OCI-M2 (cell line): ENCODE results near the gene RAC2.

Experiments
- DNase-seq: peaks from one replicate; lab custom pipeline; 2025; ENCODE audit not compliant: unreplicated experiment; lab: John Stamatoyannopoulos, UW

RAC2 gene

DNA sequence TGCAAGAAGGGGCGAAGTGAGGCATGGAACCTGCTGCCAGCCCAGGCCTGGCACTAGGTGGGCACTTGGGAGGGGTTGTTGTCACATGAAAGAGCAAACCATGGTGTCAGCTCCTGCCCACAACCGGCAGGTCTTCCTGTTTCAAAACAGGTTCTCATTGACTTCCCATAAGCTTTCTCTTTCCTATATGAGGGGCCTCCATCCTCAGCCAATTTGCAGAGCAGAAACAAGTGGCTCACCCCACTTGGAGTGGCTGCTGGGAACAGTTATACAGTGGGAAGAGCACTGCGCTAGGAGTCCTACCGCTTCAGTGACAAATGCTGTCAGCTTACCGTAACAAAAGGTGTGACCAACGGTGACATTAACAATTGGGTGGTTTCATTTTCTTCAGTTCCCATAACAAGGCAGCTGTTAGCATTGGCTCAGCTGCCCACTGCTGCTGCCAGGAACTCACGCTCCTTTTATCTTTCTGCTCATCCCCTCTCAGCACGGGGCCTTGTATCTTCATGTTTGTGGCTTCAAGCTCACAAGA, 21.6 kb downstream of the RAC2 start:
- no peak for DNase-seq

DNA sequence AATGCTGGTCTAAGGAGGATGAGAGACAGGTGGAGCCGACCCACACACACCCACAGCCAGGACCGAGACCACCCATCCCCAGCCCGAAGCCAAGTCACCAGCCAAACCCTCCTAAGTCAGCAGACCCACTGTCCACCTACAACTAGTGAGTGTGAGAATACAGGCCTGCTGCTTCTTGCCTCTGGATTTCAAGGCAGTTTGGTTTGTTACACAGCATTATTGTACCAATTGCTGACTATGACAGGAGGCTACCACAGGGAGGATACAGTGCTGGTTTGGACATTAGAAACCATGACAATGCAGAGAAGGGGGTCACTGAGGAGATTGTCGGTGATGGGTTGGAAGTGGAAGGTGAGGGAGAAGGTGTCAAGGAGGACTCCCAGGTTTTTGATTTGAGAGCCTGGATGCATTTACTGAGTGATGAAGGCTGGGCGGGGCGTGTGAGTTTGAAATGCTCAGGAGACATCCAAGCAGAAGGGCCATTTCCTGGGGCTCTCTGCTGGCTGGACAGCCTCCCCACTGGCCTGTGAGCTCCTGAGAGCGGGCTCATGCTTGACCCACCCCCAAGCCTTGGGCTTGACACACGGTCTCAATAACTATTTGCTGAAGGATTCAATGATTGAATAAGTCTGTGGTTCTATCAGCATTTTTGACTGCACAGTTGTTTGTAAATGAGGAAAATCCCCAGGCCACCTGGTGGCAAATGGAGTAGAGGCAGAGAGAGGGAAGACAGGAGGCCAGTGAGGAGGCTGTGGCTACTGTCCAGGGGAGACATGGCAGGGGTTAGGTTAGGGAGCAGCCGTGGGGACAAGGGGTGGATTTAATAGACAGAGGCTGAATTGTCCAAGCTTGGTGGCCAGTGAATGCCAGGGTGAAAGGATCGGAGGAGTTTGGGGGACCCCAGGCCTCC, 22.4 kb downstream of the RAC2 start:
- DNase-seq: no peak

DNA sequence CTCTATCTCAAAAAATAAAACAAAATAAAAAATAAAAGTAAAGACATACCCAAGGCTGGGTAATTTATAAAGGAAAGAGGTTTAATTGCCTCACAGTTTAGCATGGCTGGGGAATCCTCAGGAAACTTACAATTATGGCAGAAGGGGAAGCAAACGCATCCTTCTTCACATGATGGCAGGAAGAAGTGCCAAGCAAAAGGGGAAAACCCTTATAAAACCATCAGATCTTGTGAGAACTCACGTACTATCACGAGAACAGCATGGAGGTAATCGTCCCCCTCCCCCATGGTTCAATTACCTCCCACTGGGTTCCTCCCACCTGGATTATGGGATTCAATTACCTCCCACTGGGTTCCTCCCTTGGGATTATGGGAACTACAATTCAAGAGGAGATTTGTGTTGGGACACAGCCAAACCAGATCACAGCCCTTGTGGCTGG, 23.5 kb downstream of the RAC2 start:
- no peak for DNase-seq

DNA sequence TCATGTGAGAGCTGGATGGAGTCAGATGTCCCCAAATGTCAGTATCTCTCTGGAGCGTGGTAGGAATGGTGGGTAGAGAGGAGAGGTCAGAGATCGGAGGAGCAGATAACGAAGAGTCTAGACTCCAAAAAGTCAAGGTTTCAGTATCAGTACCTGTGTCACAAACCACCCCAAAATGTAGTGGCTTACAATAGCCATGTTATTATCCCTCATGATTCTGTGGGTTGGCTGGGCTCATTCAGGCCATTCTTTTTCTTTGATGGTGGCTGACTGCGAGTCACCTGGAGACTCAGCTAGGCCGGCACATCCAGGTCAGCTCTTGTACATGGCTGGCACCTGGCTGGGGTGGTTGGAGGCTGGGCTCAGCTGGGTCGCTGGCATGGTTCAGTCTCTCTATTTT, 24.5 kb downstream of the RAC2 start:
- DNase-seq: no peak

DNA sequence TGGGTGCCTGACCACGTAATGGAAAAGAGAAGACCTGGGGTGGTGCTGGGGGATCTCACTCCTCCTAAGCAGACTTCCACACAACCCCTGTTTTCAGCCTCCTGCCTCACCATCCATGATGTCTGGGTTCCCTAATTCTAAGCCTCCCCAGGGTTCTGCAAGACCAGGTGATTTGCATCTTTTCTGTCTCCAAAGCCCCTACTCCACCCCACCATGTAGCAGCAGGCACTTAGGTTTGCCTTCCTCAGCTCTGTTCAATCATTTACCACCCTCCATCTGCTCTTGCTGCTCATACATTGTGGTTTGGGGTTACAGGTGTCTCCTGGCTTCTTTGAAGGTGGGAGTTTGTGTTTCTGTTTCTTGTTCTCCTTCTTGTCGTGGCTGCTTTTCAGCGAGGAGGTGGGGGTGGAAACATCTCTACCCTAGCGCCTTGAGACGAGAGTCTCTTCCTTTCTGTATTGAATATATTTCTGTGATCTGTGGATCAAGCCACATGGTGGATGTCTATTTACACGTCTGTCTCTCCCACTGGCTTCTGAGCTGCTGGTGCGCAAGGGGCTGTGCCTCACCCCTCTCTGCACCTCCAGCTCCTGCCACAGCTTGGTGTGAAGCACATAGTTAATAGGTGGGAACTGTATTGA, 25.2 kb downstream of the RAC2 start:
- no peak for DNase-seq

DNA sequence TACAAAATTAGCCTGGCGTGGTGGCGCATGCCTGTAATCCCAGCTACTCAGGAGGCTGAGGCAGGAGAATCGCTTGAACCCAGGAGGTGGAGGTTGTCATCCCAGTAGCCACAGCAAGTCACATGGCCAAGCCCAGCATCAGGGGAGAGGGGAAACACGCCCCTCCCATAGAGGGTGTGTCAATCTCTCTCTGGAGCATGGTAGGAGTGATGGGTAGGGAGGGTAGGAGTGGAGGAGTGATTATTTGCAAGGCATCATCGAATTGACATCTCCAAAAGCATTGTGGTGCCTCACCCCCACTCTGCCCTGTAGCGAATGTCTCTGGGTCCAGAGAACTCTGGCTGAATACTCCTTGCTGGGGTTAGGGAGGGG, 25.7 kb downstream of the RAC2 start:
- DNase-seq: no peak

DNA sequence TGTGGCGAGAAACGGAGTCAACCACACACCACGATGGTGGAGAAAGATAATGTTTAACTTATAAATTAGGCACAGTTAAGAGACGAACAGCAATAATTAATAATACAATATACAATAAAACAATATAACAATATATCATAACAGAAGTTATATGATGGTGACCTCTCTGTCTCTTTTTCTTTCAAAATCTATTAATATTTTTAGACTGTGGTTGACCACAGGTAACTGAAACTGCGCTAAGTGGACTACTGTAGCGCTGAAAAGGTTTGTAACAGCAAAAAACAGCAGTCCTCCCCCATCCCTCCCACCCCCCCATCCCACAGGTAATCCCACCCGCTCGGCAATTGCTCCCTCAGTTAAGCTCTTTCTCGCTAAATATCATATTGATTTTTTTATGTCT, 28.2 kb downstream of the RAC2 start:
- DNase-seq: no peak

DNA sequence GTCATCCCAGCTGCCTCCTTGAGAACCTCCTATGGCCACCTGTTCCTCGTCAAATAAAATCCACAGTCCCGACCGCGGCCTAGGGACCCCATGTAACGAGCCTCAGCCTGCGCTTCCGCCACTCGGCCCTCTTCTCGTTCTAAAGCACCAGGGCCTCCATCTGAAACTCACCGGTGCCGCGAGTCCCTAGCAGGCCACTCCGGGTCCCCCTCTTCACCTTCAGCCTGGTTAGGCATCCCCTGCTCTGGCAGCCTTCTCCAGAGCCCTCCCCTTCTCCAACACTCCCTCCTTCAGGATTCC, 29.4 kb downstream of the RAC2 start:
- no peak for DNase-seq

DNA sequence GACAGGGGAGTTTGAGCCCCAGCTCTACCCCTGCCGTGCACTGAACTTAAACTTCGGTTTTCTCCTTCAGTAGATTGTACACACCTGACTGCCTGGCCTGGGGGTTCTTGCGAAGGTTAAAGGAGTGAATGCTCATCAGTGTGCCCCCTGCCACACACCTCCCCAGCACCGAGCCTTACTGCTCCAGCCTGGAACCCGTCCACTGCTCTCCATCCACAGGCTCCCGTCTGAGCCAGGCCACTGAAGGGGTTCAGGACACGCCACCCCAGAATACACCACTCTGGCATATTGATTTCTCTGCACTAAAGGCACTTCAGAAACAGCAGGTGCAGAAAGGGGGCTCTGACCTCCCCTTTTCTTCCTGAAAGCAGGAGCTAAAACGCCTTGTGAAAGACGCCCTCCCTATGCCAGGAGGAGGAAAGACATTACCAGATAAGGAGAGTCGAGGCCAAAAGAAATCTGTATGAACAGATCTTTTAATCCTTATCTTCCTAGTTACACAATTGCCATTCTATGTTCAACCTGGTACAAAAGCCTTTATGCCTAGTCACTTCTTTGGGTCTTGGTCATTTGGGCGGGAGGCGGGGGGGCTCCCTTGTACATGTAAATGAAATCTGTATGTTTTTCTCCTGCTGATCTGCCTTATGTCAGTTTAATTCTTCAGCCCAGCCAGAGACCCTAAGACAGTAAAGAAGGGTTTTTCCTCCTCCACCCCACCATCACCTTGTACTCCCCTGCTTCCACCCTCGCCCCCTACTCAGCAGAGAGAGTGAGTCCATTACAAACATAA, 29.9 kb downstream of the RAC2 start:
- no peak for DNase-seq

DNA sequence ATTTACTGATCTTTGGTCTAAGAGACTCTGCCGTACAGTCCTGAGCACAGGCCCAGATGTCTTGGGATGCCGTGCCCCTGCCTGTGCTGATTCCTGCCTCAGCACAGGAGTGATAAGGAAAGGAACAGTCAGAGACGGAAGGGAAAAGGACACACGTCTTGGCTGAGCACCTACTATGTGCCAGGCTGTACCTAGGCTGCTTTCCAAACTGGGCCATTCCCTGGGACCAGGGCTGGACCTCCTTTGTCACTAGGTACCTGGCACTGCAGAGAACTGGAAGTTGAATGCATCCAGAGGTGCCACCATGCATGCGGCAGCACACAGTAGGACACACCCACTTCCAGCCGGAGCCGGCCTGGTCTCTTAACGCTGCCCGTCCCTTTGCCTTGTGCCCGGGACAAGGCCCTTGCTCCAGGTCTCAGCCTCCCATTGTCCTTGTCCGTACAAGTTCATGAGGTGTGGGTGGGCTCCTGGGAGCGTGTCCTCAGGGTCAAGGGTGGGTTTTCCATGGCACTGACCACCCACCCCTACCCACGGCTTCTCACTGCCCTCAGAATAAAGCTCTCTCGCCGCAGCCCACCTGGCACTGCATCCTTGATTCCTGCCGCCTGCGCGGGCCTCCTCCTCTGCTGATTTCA, 30.7 kb downstream of the RAC2 start:
- no peak for DNase-seq

DNA sequence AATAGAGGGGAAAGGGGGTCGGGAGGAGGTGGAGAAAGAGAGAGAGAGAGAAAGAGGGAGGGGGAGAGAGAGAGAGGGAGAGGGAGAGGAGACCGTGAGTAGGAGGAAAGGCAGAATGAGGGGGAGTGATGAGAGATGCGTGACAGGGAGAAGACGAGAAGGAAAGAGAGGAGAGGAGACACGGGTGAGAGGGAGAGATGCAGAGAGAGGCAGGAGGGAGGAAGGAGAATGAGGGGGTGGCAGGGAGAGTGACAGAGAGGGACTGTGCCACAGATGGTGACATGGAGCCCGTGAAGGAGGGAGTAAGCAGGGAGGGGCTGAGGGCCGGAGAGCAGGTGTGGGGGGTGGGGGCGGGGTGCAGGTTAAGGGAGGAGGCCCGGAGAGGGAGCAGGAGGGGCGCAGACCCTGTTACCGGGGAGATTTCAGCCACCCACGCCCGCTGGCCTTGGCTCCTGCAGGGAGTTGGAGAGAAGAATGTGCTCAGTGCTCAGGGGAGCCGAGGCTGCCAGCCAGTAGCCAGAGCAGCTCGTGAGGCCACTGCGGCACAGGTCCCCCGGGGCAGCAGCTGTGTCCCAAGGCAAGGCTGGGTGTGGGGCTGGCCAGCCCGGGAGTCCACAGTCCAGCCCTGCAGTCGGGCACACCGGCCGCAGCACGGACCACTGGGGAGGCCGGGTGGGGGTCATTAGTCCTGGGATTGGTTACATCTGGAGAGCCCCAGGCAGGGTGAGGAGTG, 31.7 kb downstream of the RAC2 start, which contains the start of gene SSTR3:
Gene SSTR3, minus strand, starts transcription at position 304 of the 733 bp plus-strand sequence. CDS start 4,674 bp downstream, outside the sequence.
- no peak for DNase-seq

DNA sequence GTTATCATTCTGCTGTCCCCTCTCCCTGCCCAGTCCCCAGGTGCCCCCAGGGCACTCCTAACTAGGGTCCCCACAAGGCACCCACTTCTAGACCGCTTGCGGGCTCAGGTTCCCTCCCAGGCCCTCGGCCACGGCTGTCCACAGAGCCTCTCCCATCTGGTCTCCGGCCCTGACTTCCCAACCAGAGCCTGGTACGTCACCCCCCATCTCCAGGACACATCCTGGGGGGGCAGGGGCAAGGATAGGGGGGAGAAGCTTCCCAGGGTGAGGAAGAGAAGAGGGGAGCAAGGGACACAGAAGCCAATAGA, 32.2 kb downstream of the RAC2 start:
- DNase-seq: no peak

DNA sequence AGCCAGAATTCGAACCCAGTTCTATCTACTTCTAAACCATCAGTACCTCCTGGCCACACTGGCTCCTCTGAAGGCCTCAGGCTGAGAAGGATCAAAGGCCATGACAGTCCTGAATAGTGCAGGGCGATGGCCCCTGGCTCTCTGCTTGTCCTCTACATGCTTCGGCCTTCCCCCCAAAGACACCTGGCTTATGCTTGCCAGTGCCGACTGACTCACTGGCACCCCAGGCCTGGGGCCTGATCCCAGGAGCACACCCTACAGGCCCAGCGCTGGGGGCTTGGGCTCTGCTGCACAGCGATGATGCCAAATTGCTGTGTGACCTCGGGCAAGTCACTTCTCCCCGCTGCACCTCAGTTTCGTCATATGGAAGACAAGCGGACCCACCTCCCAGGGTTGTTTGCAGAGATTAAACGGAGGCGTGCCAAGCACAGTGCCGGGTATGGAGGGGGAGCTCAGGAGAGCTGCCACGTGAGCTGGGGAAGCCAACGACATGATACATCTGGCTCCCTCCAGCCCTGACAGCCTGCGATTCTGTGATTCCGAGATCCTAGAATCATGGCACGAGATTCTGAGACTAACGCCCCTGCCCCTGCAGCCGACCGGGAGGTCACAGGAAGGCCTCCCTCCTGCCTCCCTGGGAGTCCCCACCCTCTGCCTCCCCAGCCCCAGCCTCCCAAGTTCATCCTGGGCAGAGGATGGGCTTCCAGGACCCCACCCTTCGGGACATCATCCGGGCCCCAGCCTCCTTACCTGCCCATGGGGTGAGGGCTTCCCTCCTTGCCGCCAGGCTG, 32.8 kb downstream of the RAC2 start:
- DNase-seq: no peak

DNA sequence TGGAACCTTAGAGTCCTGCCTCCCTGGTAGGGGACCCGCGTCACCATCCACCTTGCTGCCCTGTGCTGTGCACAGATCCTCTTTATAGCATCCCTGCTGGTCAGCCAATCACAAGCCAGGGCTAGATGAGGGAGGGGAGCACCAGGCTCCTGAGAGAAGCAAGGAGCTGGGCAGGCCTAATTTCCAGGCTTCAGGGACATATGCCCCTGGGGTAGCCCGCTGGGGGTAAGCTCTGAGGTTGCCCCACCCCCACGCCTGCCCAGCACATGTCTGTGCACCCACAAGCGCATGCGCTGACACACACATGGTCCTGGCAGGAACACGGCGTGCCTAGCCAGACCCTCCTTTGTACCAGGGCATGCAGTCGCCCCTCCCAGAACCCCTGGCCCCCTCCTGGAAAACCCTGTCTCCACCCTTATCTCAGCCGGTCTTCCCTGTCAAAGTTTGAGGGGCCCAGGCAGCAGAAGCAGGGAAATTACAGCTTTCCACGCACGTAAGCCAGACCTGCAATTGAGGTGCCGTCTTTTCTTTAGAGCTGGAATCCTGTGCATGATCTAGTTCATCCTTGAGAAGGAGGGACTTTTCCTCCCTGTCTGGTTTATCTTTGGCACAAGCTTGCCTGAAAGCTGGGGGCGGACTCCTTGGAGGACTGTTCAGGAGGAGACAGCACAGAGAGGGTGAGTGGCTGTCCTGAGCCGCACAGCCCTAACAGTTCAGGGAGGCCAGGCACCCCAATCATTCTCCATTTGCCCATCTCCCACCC, 33.8 kb downstream of the RAC2 start:
- DNase-seq: no peak

DNA sequence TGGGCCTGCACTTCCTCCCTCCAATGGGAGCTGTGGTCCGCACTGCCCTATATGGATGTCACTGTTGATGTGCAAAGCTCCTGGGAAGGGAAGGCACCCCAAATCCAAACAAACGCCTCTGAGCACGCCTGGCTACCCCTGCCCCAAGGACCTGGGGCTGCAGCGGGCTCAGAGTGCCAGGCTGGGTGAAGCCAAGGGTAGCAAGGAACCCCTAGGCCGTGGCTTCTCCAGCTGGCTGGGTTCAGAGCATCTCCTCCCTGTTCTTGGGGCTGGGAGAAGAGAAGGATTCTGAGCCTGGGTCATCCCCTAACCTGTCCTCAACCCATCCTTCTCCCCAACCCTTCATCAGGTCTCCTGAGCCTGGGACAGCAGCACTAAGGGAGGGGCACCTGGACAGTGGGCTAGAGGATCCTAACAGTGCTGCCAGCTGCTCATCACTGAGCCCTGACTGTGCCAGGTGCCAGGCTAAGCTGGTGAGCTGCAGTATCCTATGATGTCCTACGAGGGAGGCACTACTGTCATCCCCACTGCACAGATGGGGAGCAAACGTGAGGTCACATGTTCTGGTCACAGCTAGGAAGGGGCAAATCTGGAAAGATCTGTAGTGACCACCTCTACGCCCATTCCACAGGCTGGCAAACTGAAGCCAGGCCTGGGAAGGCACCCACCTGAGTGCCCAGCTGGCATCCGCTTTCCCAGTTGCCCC, 34.8 kb downstream of the RAC2 start:
- DNase-seq: no peak

DNA sequence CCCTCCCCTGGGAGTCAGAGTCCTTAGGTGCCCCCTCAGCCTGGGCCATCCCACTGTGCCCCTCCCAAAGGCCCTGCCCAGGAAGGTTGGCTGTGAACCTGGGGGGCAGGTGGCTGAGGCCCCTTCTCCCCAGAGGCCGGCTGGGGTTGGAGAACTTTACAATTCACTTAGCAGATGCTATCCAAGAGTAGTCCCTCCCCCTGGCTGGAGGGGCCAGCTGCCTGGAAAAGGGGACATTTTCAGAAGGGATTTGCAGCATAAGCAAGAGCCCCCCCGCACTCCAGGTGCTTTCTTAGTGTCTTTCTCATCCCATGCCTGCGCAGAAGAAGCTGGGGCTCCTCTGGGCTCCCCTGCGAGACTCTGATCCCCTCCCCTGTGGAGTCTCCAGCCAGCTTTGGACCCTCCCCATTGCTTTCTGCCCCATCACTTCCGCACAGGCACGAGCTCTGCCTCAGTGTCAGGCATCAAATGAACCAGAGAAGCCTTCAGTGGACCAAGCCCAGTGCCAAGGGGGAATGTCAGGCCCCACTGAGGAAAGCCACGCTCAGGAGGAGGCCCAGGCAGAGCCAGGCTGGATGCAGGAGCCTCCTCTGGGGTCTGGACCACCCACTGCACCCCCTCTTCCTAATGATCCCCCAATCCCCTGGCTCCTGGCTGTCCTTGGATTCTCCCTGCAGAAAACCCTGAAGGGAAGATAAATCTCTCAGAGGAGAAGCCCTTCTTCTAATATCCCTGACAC, 35.5 kb downstream of the RAC2 start:
- no peak for DNase-seq

DNA sequence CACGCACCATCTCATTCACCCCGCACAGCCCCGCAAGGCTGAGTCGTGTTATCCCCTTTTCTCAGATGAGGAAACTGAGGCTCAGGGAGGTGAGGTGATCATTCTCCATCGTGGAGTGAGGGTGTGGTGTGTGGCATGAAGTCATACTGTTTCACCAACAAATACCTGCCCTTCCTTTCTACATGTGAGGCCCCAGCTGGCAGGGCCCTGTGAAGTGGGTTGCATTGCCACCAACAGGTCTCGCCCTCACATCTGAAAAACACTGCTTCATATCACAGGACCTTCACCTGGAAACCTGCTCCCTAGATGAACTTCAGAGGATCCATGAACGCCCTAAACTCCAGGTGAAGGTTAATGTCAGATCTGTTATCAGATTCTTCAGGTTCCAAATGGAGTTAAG, 36.1 kb downstream of the RAC2 start:
- no peak for DNase-seq
